SIG-M5 treated with dmso at 0.1 percent for 504 hours (cell line): ENCODE results near the gene CEP131.
"Not testable (repeated sequence)": the region's sequence is repeated elsewhere in the genome, so short reads cannot be mapped to it uniquely, and the experiment has no call there.

Experiments used
- DNase-seq: peaks from one replicate; lab custom pipeline; 2025; ENCODE audit not compliant: unreplicated experiment; lab: John Stamatoyannopoulos, UW

The CEP131 gene

GRCh38 chr17:81154961-81155360 is 67.8 kb downstream of the CEP131 start:
- DNase-seq, result no peak

- DNase-seq, result not testable (repeated sequence)
Measured at GRCh38 chr17:81154016-81154415, 68.7 kb downstream of the CEP131 start.

- DNase-seq, result no peak
Measured at GRCh38 chr17:81153340-81153803, 69.4 kb downstream of the CEP131 start.

GRCh38 chr17:81152288-81152828 is 70.4 kb downstream of the CEP131 start:
- no peak for DNase-seq

- DNase-seq, result no peak
Measured at GRCh38 chr17:81151278-81151677, 71.5 kb downstream of the CEP131 start.

- DNase-seq, result peak; percentile 23
Measured at GRCh38 chr17:81150377-81151077, 72.2 kb downstream of the CEP131 start.

- no peak for DNase-seq
Measured at GRCh38 chr17:81148986-81149533, 73.7 kb downstream of the CEP131 start.

- no peak for DNase-seq
Measured at GRCh38 chr17:81148571-81148970, 74.2 kb downstream of the CEP131 start.

- no peak for DNase-seq
Measured at GRCh38 chr17:81147701-81148100, 75.1 kb downstream of the CEP131 start.

GRCh38 chr17:81146208-81146607 is 76.6 kb downstream of the CEP131 start:
- DNase-seq, result not testable (repeated sequence)

GRCh38 chr17:81144423-81144781 is 78.4 kb downstream of the CEP131 start:
- DNase-seq, result no peak

- DNase-seq, result no peak
Measured at GRCh38 chr17:81143717-81144422, 78.9 kb downstream of the CEP131 start.

GRCh38 chr17:81143200-81143527 is 79.6 kb downstream of the CEP131 start:
- no peak for DNase-seq

- DNase-seq, result peak; percentile 49
Measured at GRCh38 chr17:81142301-81143199, 80.2 kb downstream of the CEP131 start.

- DNase-seq, result no peak
Measured at GRCh38 chr17:81140695-81141094, 82.1 kb downstream of the CEP131 start.

- DNase-seq, result no peak
Measured at GRCh38 chr17:81140018-81140417, 82.7 kb downstream of the CEP131 start.
